Endothelial cell of umbilical vein (primary cell): ENCODE data around the gene POU5F2. TPM values are rescaled to one million over a fixed set of nuclear protein-coding genes. Genes with fewer than 3 reads are reported as not detected.

Experiments used
- BruUV-seq: library from RNA; stranded (reverse); fragments of 400-500 nt; replicated peaks from 2 replicates; lab custom pipeline; 2021; lab: Mats Ljungman, UMichigan
- CTCF ChIA-PET: fragments of 300-600, 350-600 bp; sonication (Branson Sonifier 250); formaldehyde crosslinking; loops from one replicate; lab custom pipeline; 2021; ENCODE audit warnings: antibody characterized with exemption, inconsistent platforms; lab: Charles Lee
- POLR2A ChIA-PET: fragments of 300-600, 350-600 bp; sonication (Branson Sonifier 250); formaldehyde crosslinking; loops from one replicate; lab custom pipeline; 2021; ENCODE audit warnings: antibody characterized with exemption, inconsistent platforms; lab: Charles Lee
- DNase-seq: peaks from one replicate; pipeline ENCODE4 v3.0.0-alpha.2; 2011; ENCODE audit warnings: low read depth, low spot score
- FAIRE-seq: peaks from 2 replicates; lab custom pipeline; 2011; peaks lifted over from hg19 to GRCh38; lab: Jason Lieb, UNC
- H2AFZ ChIP-seq: 2 replicates; pipeline ENCODE4 v1.6.0; 2012; ENCODE audit warnings: low read depth, low read length, control low read depth, inconsistent platforms
- H3K27ac ChIP-seq: 2 replicates; pipeline ENCODE4 v1.5.1; 2011; ENCODE audit warnings: low read depth, mild to moderate bottlenecking, control low read depth, low read length, moderate library complexity; ENCODE audit not compliant: insufficient read depth
- H3K27me3 ChIP-seq, 2 experiments: 2 replicates each; pipeline versions ENCODE4 v1.6.0 to v1.6.1; 2011; ENCODE audit warnings: low read length in 2 of 2, mixed read lengths in 1 of 2; ENCODE audit not compliant: control insufficient read depth in 2 of 2, insufficient read depth in 2 of 2
- H3K36me3 ChIP-seq, 2 experiments: 2 replicates in 1 of 2; 3 replicates in 1 of 2; pipeline ENCODE4 v1.5.1; 2011; ENCODE audit warnings: low read length in 2 of 2, mild to moderate bottlenecking in 1 of 2, moderate library complexity in 1 of 2; ENCODE audit not compliant: control insufficient read depth in 2 of 2, insufficient read depth in 2 of 2; ENCODE audit errors: extremely low read depth in 1 of 2
- H3K4me1 ChIP-seq: 3 replicates; pipeline ENCODE4 v1.5.1; 2011; ENCODE audit warnings: mild to moderate bottlenecking, low read length; ENCODE audit not compliant: control insufficient read depth, insufficient read depth; ENCODE audit errors: extremely low read depth
- H3K4me2 ChIP-seq: 2 replicates; pipeline ENCODE4 v1.6.1; 2011; ENCODE audit warnings: low read length, control low read depth, mixed read lengths; ENCODE audit not compliant: insufficient read depth
- H3K4me3 ChIP-seq, 3 experiments: fragments of 200-600 bp in 1 of 3; sonication (generic), shearing (Covaris generic) in 1 of 3; replicated peaks in 1 of 3; 2 replicates each; pipeline ENCODE4 v1.5.1; 2011 to 2016; ENCODE audit warnings: control low read depth in 3 of 3, low read length in 3 of 3, mild to moderate bottlenecking in 2 of 3, inconsistent platforms in 1 of 3, low read depth in 1 of 3, moderate library complexity in 1 of 3; ENCODE audit not compliant: insufficient read depth in 1 of 3
- H3K79me2 ChIP-seq: 2 replicates; pipeline ENCODE4 v1.6.0; 2012; ENCODE audit warnings: low read length, inconsistent platforms; ENCODE audit not compliant: control insufficient read depth, insufficient read depth
- H3K9ac ChIP-seq: replicated peaks from 2 replicates; pipeline ENCODE3; 2011; ENCODE audit warnings: low read length, control low read depth; ENCODE audit not compliant: insufficient read depth; ENCODE audit errors: extremely low read depth
- H3K9me1 ChIP-seq: replicated peaks from 3 replicates; pipeline ENCODE4 v1.6.0; 2011; ENCODE audit warnings: mild to moderate bottlenecking, low read length; ENCODE audit not compliant: control insufficient read depth, insufficient read depth; ENCODE audit errors: extremely low read depth
- H3K9me3 ChIP-seq: replicated peaks from 2 replicates; pipeline ENCODE4 v1.5.1; 2012; ENCODE audit warnings: low read length, inconsistent platforms; ENCODE audit not compliant: control insufficient read depth, insufficient read depth
- H4K20me1 ChIP-seq: replicated peaks from 2 replicates; pipeline ENCODE3; 2011; ENCODE audit warnings: mild to moderate bottlenecking, low read length; ENCODE audit not compliant: control insufficient read depth, insufficient read depth; ENCODE audit errors: extremely low read depth
- EZH2 ChIP-seq: IDR thresholded peaks from 2 replicates; pipeline ENCODE4 v1.6.1; 2012; ENCODE audit warnings: borderline replicate concordance, low read depth, mild to moderate bottlenecking, moderate library complexity, low read length, inconsistent platforms; ENCODE audit not compliant: severe bottlenecking
- FOS ChIP-seq: IDR thresholded peaks from 2 replicates; pipeline ENCODE4 v1.6.1; 2011; ENCODE audit warnings: mild to moderate bottlenecking, low read length, moderate library complexity, borderline replicate concordance; ENCODE audit not compliant: insufficient read depth
- GATA2 ChIP-seq: IDR thresholded peaks from 2 replicates; pipeline ENCODE4 v1.7.0; 2011; ENCODE audit warnings: low read depth, mild to moderate bottlenecking, moderate library complexity, mixed read lengths, low read length; ENCODE audit not compliant: insufficient read length, insufficient read depth
- JUN ChIP-seq: IDR thresholded peaks from 2 replicates; pipeline ENCODE4 v1.6.1; 2011; ENCODE audit warnings: borderline replicate concordance, low read depth; ENCODE audit not compliant: insufficient read length, insufficient read depth
- MYC ChIP-seq: IDR thresholded peaks from one replicate; pipeline ENCODE4 v1.6.1; 2011; ENCODE audit warnings: mild to moderate bottlenecking, low read depth, low read length
- POLR2A ChIP-seq: IDR thresholded peaks from 2 replicates; pipeline ENCODE4 v1.6.1; 2012; ENCODE audit warnings: low read depth, mild to moderate bottlenecking, control low read depth, low read length
- POLR2AphosphoS5 ChIP-seq: IDR thresholded peaks from 2 replicates; pipeline ENCODE4 v1.6.1; 2012; ENCODE audit warnings: low read depth, mild to moderate bottlenecking, control low read depth, low read length, moderate library complexity; ENCODE audit not compliant: insufficient read depth
- dilution Hi-C: fragments of 300-500 bp; cut with MboI; formaldehyde crosslinking; loops from one replicate; pipeline ENCODE4 v1.15.0; 2019; ENCODE audit warnings: low sequenced_read_pairs; ENCODE audit not compliant: extremely low pct_ligation_motif_present
- intact Hi-C: fragments of 100-400 bp; cut with micrococcal nuclease; formaldehyde crosslinking; loops from one replicate; pipeline ENCODE4 v1.10.0; 2022
- polyA plus RNA-seq, 4 experiments: library from polyadenylated mRNA; depleted of rRNA in 3 of 4; stranded (reverse) in 3 of 4; unstranded in 1 of 4; fragments of >200 nt; gene quantifications; 2 replicates each; pipeline versions ENCODE4 v1.2.1 to v1.2.3, GENCODE V29; 2011 to 2012; ENCODE audit warnings: missing spikeins in 1 of 4
- total RNA-seq: library from RNA; stranded (reverse); gene quantifications from 2 replicates; pipeline ENCODE4 v1.2.3, GENCODE V29; 2021
- TF ChIP-seq, protein P1 (sequence below), 2 donors: IDR thresholded peaks; 1 replicate in 1 of 2; 2 replicates in 1 of 2; pipeline ENCODE4 v1.5.1; 2011; ENCODE audit warnings: low read length in 2 of 2, mild to moderate bottlenecking in 2 of 2, moderate library complexity in 2 of 2, control low read depth in 1 of 2, inconsistent platforms in 1 of 2, low read depth in 1 of 2; ENCODE audit not compliant: insufficient read depth in 1 of 2; ENCODE audit errors: extremely low read depth in 1 of 2
- TF ChIP-seq, protein P2 (sequence below): IDR thresholded peaks from 2 replicates; pipeline ENCODE4 v1.6.1; 2011; ENCODE audit not compliant: insufficient read depth, insufficient read length

POU5F2 gene
- total and polyA plus RNA-seq, 2 donors (not counting 3 experiments of a cell fraction or from before 2014, with no cell fraction given), result 0.11 to 1.2 TPM

DNA sequence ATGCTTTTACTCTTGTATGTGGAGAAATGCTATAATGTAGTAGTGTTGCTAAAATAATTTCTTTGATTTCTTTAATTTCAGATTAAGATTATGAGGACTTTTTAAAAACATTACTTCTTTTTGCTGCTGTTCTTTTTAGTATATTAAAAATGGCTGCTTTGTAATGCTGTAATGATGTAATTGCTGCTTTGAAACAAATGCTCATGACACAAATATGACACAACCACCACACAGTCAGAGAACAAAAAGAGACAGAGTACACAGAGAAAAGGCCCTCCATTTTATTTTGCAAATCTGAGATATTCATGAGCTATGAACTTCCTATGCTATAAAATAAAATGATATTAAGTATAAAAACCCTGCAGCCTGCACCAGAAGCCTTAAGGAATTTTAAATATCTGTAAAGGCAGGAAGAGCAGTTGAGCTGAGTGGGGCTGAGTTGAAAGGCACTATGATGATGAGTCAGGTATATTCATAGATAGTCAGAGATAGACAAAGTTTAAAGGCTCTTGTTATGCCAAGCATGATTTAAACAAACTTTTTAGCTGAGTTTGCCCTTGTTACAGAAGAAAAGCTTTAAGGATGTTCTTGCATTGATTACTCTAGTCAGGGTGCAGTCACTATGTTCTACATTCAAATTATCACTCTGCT, 5.1 kb upstream of the POU5F2 start:
- no peak overlapping the region for H3K27ac ChIP-seq
- CTCF ChIA-PET, result interaction anchor here (1.1 to 1.4 kb wide), 3 partner anchors 11 to 43 kb away, joined by 3 to 4 read pairs (median 4); no protein-coding TSS in a partner anchor
- FAIRE-seq, result peak; percentile 42

More for the DNA sequence above, 5.1 kb upstream of the POU5F2 start:
- DNase-seq, result no peak
- H3K9ac ChIP-seq, result no peak overlapping the region
- H3K4me2 ChIP-seq, result no peak overlapping the region
- no peaks in the 10 kb centered on the region for H3K79me2 ChIP-seq
- H3K4me3 ChIP-seq, result no peak overlapping the region
- intact Hi-C loops, result no loop called here
- no peaks in the 10 kb centered on the region for H3K27me3 ChIP-seq
- no peak for TF ChIP-seq POLR2A
- TF ChIP-seq, protein P1, sequence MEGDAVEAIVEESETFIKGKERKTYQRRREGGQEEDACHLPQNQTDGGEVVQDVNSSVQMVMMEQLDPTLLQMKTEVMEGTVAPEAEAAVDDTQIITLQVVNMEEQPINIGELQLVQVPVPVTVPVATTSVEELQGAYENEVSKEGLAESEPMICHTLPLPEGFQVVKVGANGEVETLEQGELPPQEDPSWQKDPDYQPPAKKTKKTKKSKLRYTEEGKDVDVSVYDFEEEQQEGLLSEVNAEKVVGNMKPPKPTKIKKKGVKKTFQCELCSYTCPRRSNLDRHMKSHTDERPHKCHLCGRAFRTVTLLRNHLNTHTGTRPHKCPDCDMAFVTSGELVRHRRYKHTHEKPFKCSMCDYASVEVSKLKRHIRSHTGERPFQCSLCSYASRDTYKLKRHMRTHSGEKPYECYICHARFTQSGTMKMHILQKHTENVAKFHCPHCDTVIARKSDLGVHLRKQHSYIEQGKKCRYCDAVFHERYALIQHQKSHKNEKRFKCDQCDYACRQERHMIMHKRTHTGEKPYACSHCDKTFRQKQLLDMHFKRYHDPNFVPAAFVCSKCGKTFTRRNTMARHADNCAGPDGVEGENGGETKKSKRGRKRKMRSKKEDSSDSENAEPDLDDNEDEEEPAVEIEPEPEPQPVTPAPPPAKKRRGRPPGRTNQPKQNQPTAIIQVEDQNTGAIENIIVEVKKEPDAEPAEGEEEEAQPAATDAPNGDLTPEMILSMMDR (IDR thresholded peaks at IDR 0.05; ENCODE audit: extremely low read depth in 1 of 2, insufficient read depth in 1 of 2, low read depth in 1 of 2, low read length in 2 of 2), result no peak
- TF ChIP-seq, protein P2, sequence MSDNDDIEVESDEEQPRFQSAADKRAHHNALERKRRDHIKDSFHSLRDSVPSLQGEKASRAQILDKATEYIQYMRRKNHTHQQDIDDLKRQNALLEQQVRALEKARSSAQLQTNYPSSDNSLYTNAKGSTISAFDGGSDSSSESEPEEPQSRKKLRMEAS, result no peak
- no peak for TF ChIP-seq POLR2AphosphoS5
- no peak for TF ChIP-seq MYC
- TF ChIP-seq JUN, result no peak
- TF ChIP-seq GATA2, result no peak
- TF ChIP-seq FOS, result no peak
- no peak for TF ChIP-seq EZH2
- H2AFZ ChIP-seq, result no peak overlapping the region
- no peaks in the 10 kb centered on the region for H3K36me3 ChIP-seq
- dilution Hi-C loops, result no loop called here
- POLR2A ChIA-PET, result interaction anchor here (0.5 kb wide), 1 partner anchor 1871 kb away, joined by 6 read pairs; no protein-coding TSS in a partner anchor
- no peaks in the 10 kb centered on the region for H3K4me1 ChIP-seq
- no peaks in the 10 kb centered on the region for H3K9me1 ChIP-seq
- H3K9me3 ChIP-seq, result no peaks in the 10 kb centered on the region
- no peaks in the 10 kb centered on the region for H4K20me1 ChIP-seq
- no TSS peak for BruUV-seq
